Smooth muscle cell (in vitro differentiated cells): ENCODE results near the gene HDX. TPM values are rescaled to one million over a fixed set of nuclear protein-coding genes. Genes with fewer than 3 reads are reported as not detected.
A peak's percentile ranks its signal among the peaks of the same experiment; 100 is the strongest.

ENCODE experiments used
- DNase-seq: peaks from one replicate; lab custom pipeline; 2025; ENCODE audit not compliant: unreplicated experiment; lab: John Stamatoyannopoulos, UW
- H2AFZ ChIP-seq: fragments of 200-600 bp; sonication (generic); 2 replicates; pipeline ENCODE4 v1.6.0; 2016; ENCODE audit warnings: antibody characterized with exemption, low read depth, mild to moderate bottlenecking
- H3F3A ChIP-seq: fragments of 200-600 bp; sonication (generic); 2 replicates; pipeline ENCODE4 v1.6.0; 2017; ENCODE audit warnings: antibody characterized with exemption, low read depth
- H3K27ac ChIP-seq: fragments of 200-600 bp; sonication (generic); 2 replicates; pipeline ENCODE4 v1.5.1; 2016; ENCODE audit warnings: low read depth, mild to moderate bottlenecking
- H3K27me3 ChIP-seq: fragments of 200-600 bp; sonication (generic); 2 replicates; pipeline ENCODE4 v1.6.1; 2016; ENCODE audit warnings: low read depth, mild to moderate bottlenecking
- H3K36me3 ChIP-seq: fragments of 200-600 bp; sonication (generic); 2 replicates; pipeline ENCODE4 v1.5.1; 2016; ENCODE audit warnings: low read depth
- H3K4me1 ChIP-seq: fragments of 200-600 bp; sonication (generic); 2 replicates; pipeline ENCODE4 v1.5.1; 2016; ENCODE audit warnings: low read depth
- H3K4me2 ChIP-seq: fragments of 200-600 bp; sonication (generic); 2 replicates; pipeline ENCODE4 v1.6.0; 2016; ENCODE audit warnings: mild to moderate bottlenecking
- H3K4me3 ChIP-seq: fragments of 200-600 bp; sonication (generic); 2 replicates; pipeline ENCODE4 v1.5.1; 2016; ENCODE audit warnings: mild to moderate bottlenecking
- H3K79me2 ChIP-seq: fragments of 200-600 bp; sonication (generic); 2 replicates; pipeline ENCODE4 v1.6.0; 2016; ENCODE audit warnings: low read depth, mild to moderate bottlenecking
- H3K9ac ChIP-seq: fragments of 200-600 bp; sonication (generic); 2 replicates; pipeline ENCODE4 v1.6.0; 2016; ENCODE audit warnings: low read depth
- H3K9me3 ChIP-seq: fragments of 200-600 bp; sonication (generic); replicated peaks from 2 replicates; pipeline ENCODE4 v1.5.1; 2016; ENCODE audit warnings: low read depth
- H4K20me1 ChIP-seq: fragments of 200-600 bp; sonication (generic); 2 replicates; pipeline ENCODE4 v1.6.0; 2016; ENCODE audit warnings: low read depth
- CTCF ChIP-seq: fragments of 200-600 bp; sonication (generic); IDR thresholded peaks from 2 replicates; pipeline ENCODE4 v1.5.1; 2017; ENCODE audit warnings: borderline replicate concordance, mild to moderate bottlenecking, antibody characterized with exemption; ENCODE audit not compliant: insufficient read depth, poor library complexity, severe bottlenecking
- WGBS: methylation state at CpG from one replicate; pipeline ENCODE4 v1.1.7; 2016; ENCODE audit warnings: low lambda C conversion rate; 5-methylcytosine and 5-hydroxymethylcytosine counted together
- polyA plus RNA-seq: library from polyadenylated mRNA; unstranded; fragments of >200 nt; fragmentation: Nextera tagmentation; extraction: Ambion mirVana; gene quantifications from 2 replicates; pipeline ENCODE4 v1.2.1, GENCODE V29; 2016
- total RNA-seq: library from RNA; depleted of rRNA; stranded (reverse); fragments of >200 nt; gene quantifications from 2 replicates; pipeline ENCODE4 v1.2.3, GENCODE V29; 2014

The HDX gene
- total and polyA plus RNA-seq, 2 experiments from 2014 or later = 4.0 to 5.1 TPM

GRCh38 chrX:84340968-84341367 lies 161.3 kb downstream of the HDX start:
- 27% methylated on average over 1 of the region's 1 CpG for WGBS

GRCh38 chrX:84339507-84340364 lies 162.5 kb downstream of the HDX start:
- H3K27me3 ChIP-seq = no peaks in the 10 kb centered on the region
- no peak for DNase-seq
- TF ChIP-seq CTCF = peak; percentile 59

More at GRCh38 chrX:84340968-84341367, 161.3 kb downstream of the HDX start:
- Histone ChIP-seq H3K27me3 (no peaks in the 10 kb centered on the region), H3F3A (peaks cover 10% of the 10 kb centered on the region), H3K36me3 (no peaks in the 10 kb centered on the region), H3K27ac (peak overlapping the region; percentile 60), H2AFZ (no peak overlapping the region), H3K4me3 (no peak overlapping the region), H3K4me2 (peak overlapping the region; percentile 56), H3K79me2 (no peaks in the 10 kb centered on the region), H3K9ac (no peak overlapping the region), H3K4me1 (peaks cover 5% of the 10 kb centered on the region), H4K20me1 (no peaks in the 10 kb centered on the region), H3K9me3 (no peaks in the 10 kb centered on the region)
- no peak for DNase-seq
- TF ChIP-seq CTCF = no peak

GRCh38 chrX:84336646-84337045 lies 165.6 kb downstream of the HDX start:
- Histone ChIP-seq H3K4me3 (no peak overlapping the region), H3K4me2 (peak overlapping the region; percentile 24), H3K36me3 (no peaks in the 10 kb centered on the region), H3K27ac (no peak overlapping the region), H4K20me1 (no peaks in the 10 kb centered on the region), H3K27me3 (no peaks in the 10 kb centered on the region), H3K9ac (no peak overlapping the region), H3K4me1 (peaks cover 5% of the 10 kb centered on the region), H3K79me2 (no peaks in the 10 kb centered on the region), H3F3A (peaks cover 5% of the 10 kb centered on the region), H2AFZ (no peak overlapping the region), H3K9me3 (no peaks in the 10 kb centered on the region)
- TF ChIP-seq CTCF = no peak
- DNase-seq = no peak
- WGBS = 36% methylated on average over 3 of the region's 3 CpGs

More at GRCh38 chrX:84339507-84340364, 162.5 kb downstream of the HDX start:
- 22% methylated on average over 4 of the region's 4 CpGs for WGBS
- Histone ChIP-seq H3K36me3 (no peaks in the 10 kb centered on the region), H3K4me1 (peaks cover 5% of the 10 kb centered on the region), H3K79me2 (no peaks in the 10 kb centered on the region), H2AFZ (no peak overlapping the region), H3K4me3 (no peak overlapping the region), H3K9ac (no peak overlapping the region), H3K27ac (no peak overlapping the region), H3F3A (peaks cover 10% of the 10 kb centered on the region), H3K4me2 (no peak overlapping the region), H3K9me3 (no peaks in the 10 kb centered on the region), H4K20me1 (no peaks in the 10 kb centered on the region)
